ENCODE measurements around the gene IGFBP1. TPM values are rescaled to one million over a fixed set of nuclear protein-coding genes. Genes with fewer than 3 reads are reported as not detected.

Gene IGFBP1
- total and polyA plus RNA-seq, 2 of the 13 experiments (the other 11 are each of a cell fraction or from before 2014, with no cell fraction given) = 5.4 to 885 TPM

- TF ChIP-seq FLYWCH1 (CRISPR knock-in tag; IDR thresholded peaks at IDR 0.05) (no peak), ISL2 (CRISPR knock-in tag; IDR thresholded peaks at IDR 0.05) (peak; percentile 96), GABPA (IDR thresholded peaks at IDR 0.05; ENCODE audit: low read depth, low read length) (no peak), GABPA (CRISPR knock-in tag; IDR thresholded peaks at IDR 0.05; ENCODE audit: low read depth) (no peak), ZBTB44 (CRISPR knock-in tag; IDR thresholded peaks at IDR 0.05) (no peak), AFF4 (CRISPR knock-in tag; IDR thresholded peaks at IDR 0.05) (peak; percentile 48), ZNF672 (CRISPR knock-in tag; IDR thresholded peaks at IDR 0.05) (no peak), ZNF3 (CRISPR knock-in tag; IDR thresholded peaks at IDR 0.05) (peak; percentile 100), MAFF (IDR thresholded peaks at IDR 0.05; ENCODE audit: low read depth, low read length) (0 out of 2 replicates have a peak, but pooled peaks have one; percentile 19), PRMT3 (CRISPR knock-in tag; IDR thresholded peaks at IDR 0.05; ENCODE audit: borderline replicate concordance, low read depth) (no peak), JUNB (CRISPR knock-in tag; IDR thresholded peaks at IDR 0.05; ENCODE audit: borderline replicate concordance) (peak; percentile 93; the same call in 1 of the 2 replicates), ZUFSP (CRISPR knock-in tag; IDR thresholded peaks at IDR 0.05; ENCODE audit: borderline replicate concordance) (no peak), ZNF124 (CRISPR knock-in tag; IDR thresholded peaks at IDR 0.05) (peak; percentile 95), ETV5 (CRISPR knock-in tag; IDR thresholded peaks at IDR 0.05; ENCODE audit: borderline replicate concordance) (peak; percentile 98), SUZ12 (IDR thresholded peaks at IDR 0.05; ENCODE audit: low read depth, low read length) (no peak), REL (CRISPR knock-in tag; conservative IDR thresholded peaks at IDR 0.05) (0 out of 2 replicates have a peak, but pooled peaks have one; percentile 81), ATF7-NPFF (CRISPR knock-in tag; IDR thresholded peaks at IDR 0.05; ENCODE audit: low read depth) (peak; percentile 82), RELA (CRISPR knock-in tag; IDR thresholded peaks at IDR 0.05) (no peak), GLMP (CRISPR knock-in tag; IDR thresholded peaks at IDR 0.05; ENCODE audit: borderline replicate concordance) (no peak), ZNF737 (CRISPR knock-in tag; IDR thresholded peaks at IDR 0.05; ENCODE audit: borderline replicate concordance) (no peak), DR1 (CRISPR knock-in tag; IDR thresholded peaks at IDR 0.05) (no peak), ZNF556 (CRISPR knock-in tag; IDR thresholded peaks at IDR 0.05; ENCODE audit: borderline replicate concordance) (peak; percentile 48; the same call in 1 of the 2 replicates), FOSL1 (CRISPR knock-in tag; IDR thresholded peaks at IDR 0.05; ENCODE audit: borderline replicate concordance) (peak; percentile 88)
These were observed 6.4 kb upstream of the IGFBP1 start (continued) for GRCh38 chr7:45881759-45882464.

Measured in HepG2 (cell line).